GM19397 (cell line): ENCODE results near the gene ADRA2B.
A peak's percentile ranks its signal among the peaks of the same experiment; 100 is the strongest.

Experiments
- ATAC-seq: cut with Tn5 transposase; IDR thresholded peaks from one replicate; pipeline ENCODE4 v1.9.1; 2021; ENCODE audit warnings: mild to moderate bottlenecking, moderate library complexity; ENCODE audit not compliant: unreplicated experiment

The ADRA2B gene

GRCh38 chr2:96119389-96119751 is 3.0 kb upstream of the ADRA2B start:
- no peak for ATAC-seq

GRCh38 chr2:96118698-96119388 is 2.5 kb upstream of the ADRA2B start:
- ATAC-seq: no peak

GRCh38 chr2:96117701-96118588 is 1.6 kb upstream of the ADRA2B start:
- ATAC-seq: no peak

DNA sequence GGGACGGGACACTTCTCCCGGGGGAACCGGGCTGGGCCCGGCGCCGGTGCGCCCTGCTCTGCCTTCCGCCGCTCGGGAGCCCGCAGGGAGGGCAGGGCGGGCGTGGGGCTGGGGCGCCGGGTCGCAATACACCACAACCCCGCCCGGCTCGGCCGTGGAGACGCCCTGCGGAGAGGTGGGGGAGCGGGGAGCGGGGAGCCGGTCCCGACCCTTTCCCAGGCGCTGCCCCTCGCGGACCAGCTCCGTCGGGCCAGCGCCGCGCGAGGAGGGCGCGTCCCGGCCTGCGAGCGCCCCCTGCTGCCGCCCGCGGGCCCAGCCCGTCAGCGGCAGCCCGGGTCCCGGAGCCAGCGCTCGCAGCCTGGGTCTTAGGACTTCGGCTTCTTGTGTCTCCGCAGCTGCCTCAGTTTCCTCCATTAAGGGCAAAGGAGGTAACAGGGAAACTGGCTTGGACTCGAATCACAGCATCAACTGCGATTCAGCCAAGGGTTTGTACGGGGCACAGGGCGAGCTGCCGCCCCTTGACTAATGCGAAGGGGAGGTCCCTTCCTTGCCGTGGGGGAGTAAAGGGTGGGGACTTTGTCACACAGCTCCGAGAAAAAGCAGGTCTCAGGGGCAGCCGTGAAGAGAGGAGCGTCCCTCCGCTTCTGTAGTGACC is 635 bp upstream of the ADRA2B start:
- peak; percentile 74 for ATAC-seq

DNA sequence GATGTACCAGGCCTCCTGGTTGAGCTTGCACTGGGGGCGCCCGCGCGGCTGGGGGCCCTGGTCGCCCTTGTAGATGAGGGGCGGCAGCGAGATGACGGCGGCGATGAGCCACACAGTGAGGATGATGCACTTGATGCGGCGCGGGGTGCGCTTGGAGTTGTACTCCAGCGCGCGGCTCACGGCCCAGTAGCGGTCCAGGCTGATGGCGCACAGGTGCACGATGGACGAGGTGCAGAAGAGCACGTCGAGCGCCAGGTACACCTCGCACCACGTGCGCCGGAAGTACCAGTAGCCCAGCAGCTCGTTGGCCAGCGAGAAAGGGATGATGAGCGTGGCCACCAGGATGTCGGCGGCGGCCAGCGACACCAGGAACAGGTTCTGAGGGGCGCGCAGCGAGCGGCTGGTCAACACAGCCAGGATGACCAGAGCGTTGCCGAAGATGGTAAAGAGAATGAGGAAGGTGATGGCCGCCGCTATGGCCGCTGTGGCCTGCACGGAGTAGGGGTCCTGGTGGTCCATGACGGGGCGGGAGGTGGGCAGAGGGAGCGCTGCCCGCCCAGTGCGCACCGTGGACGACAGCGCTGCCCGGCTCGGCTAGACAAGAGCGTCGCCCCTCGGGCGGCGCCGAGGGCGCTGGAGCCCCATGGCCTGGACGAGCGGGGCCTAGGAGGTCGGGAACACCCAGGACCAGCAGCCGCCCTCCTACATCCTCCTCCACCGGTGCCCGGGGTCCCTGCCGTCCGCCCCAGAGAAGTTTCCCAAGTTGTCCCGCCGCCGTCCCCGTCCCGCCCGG is 544 bp downstream of the ADRA2B start:
- ATAC-seq: no peak

- ATAC-seq: no peak
These were observed 1.3 kb downstream of the ADRA2B start for GRCh38 chr2:96114903-96115581.

GRCh38 chr2:96114546-96114902 is 1.8 kb downstream of the ADRA2B start:
- ATAC-seq: no peak

GRCh38 chr2:96113951-96114350 is 2.4 kb downstream of the ADRA2B start:
- no peak for ATAC-seq

DNA sequence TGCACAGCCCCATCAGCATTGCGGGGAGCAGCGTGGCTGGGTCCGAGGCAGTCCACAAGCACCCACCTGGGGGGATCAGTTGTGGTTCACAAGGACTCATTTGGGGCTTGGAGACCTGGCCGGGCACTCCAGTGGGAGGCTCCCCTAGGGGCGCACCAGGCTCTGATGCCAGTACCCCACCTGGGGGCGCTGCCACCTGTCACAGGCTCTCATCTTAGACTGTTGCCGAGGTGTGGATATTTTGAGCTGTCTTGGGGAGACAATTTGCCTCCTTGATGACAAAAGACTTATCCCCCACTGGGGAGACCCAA is 3.0 kb downstream of the ADRA2B start:
- ATAC-seq: no peak

- ATAC-seq: no peak
These were observed 3.6 kb downstream of the ADRA2B start for GRCh38 chr2:96112501-96113366.

GRCh38 chr2:96111823-96112500 is 4.4 kb downstream of the ADRA2B start:
- ATAC-seq: no peak

- no peak for ATAC-seq
These were observed 5.1 kb downstream of the ADRA2B start for GRCh38 chr2:96111257-96111640.

GRCh38 chr2:96110621-96111256 is 5.6 kb downstream of the ADRA2B start:
- ATAC-seq: no peak

DNA sequence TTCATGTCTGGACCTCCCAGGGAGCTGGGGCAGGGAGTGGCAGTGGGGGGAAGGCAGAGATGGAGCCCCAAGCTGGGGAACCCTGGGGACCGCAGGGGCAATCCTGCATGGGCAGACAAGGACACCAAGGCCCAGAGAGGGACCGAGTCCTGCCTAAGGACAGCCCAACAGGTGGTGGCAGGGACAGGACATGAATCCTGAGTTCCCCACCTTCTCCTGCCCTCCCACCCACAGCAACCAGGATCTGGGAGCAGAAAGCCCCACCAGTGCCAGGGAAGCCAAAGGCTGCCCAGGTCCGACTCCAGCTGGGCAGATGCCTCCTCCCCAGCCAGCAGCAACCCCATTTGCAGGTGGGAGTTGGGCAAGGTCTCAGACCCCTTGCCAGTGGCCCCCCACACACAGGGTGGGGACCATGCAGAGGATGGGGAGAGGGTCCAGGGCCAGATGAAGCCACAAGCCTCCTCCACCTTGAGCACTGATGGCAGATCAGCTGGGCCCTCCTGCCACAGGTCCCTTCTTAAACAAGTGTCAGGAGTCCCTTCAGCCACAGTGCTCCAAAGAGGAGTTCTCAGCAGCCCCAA is 6.3 kb downstream of the ADRA2B start:
- ATAC-seq: no peak

DNA sequence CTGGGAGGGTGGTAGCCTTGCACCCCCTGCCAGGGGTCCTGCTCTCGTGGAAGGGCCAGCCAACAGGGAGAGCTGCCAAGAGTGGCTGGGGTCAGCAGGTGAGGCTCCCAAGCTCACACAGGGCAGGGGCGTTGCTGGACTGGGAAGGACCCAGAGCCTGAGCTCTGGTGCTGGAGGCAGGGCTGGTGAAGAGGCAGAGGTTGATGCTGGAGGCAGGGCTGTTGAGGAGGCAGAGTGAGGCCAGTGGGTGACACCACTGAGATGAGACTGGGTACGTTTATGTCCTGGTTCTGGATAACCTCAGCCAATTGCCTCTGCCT is 7.0 kb downstream of the ADRA2B start:
- ATAC-seq: no peak

DNA sequence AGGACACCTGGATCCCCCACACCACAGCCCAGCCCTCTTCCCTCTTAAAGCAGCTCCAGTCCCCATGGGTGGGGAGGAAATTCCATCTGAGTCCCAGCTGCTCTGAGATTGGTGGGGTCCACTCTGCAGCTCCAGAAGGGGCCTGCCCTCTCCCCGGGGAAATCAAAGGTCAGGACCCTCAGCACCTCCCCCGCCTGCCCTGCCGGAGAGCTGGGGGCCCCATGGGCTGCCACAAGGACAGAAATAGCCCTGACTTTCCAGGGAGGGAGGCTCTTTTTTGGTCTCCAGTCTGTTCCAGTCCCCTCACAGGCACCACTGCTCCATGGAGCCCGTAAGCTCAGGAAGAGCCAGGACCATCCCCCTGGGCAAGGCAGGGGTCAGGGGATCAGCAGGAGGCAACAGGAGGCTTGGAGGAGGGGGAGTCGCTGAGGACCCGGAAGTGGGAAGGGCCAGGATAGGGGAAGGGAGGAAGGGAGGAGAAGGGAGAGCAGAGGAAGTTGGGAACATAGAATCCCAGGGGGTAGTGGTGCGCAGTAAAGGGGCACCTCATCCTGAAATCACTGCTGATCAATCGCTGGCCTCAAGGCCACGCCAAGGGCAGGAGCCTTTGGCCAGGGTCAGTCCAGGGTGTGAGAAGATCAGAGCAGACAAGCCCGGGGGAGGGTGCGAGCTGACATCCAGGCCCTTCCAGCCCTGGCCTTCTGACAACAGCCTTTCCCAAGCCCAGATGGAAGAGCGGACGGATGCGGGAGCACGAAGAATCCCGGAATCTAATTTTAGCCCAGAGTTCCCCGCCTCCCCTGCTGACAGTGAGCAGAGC is 7.6 kb downstream of the ADRA2B start:
- ATAC-seq: no peak

GRCh38 chr2:96108151-96108540 is 8.2 kb downstream of the ADRA2B start:
- no peak for ATAC-seq

DNA sequence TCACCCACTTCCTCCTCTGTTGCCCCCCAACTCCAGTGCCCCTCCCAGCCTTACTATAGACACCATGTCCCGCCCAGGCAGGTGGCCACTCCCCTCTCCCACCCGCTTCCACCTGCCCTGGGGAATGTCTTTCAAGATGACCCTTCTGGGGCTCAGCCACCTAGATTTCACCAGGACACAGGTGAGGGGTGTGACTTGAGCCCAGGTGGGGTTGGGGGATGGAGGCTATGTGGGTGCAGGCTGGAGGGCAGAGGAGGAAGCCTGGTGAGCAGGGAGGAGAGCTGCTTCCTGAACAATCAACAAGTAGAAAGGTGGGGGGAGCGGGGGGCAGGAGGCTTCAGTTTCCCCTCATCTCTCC is 8.7 kb downstream of the ADRA2B start:
- ATAC-seq: no peak
